SIG-M5 treated with dmso at 0.1 percent for 504 hours (cell line): ENCODE results near the gene RNASE7.
"Not testable (repeated sequence)": the region's sequence is repeated elsewhere in the genome, so short reads cannot be mapped to it uniquely, and the experiment has no call there.

Source experiments
- DNase-seq: peaks from one replicate; lab custom pipeline; 2025; ENCODE audit not compliant: unreplicated experiment; lab: John Stamatoyannopoulos, UW

Gene RNASE7

GRCh38 chr14:21023174-21023573 lies 19.0 kb upstream of the RNASE7 start:
- no peak for DNase-seq

GRCh38 chr14:21023817-21024584 lies 18.2 kb upstream of the RNASE7 start:
- no peak for DNase-seq

GRCh38 chr14:21024585-21025370 lies 17.4 kb upstream of the RNASE7 start, which contains the start of gene NDRG2:
Gene NDRG2 (minus strand): TSS chr14:21025061. CDS start chr14:21023315, 1,746 bp downstream.
- peak; percentile 26 for DNase-seq

- no peak for DNase-seq
Measured at GRCh38 chr14:21025371-21026273, 16.5 kb upstream of the RNASE7 start.

GRCh38 chr14:21026274-21026987 lies 15.7 kb upstream of the RNASE7 start:
- no peak for DNase-seq

- no peak for DNase-seq
Measured at GRCh38 chr14:21026988-21027315, 15.2 kb upstream of the RNASE7 start.

GRCh38 chr14:21029917-21030316 lies 12.2 kb upstream of the RNASE7 start, which contains the start of gene TPPP2:
Gene TPPP2 (plus strand): TSS chr14:21030217. CDS start chr14:21030582, 365 bp downstream.
- no peak for DNase-seq

GRCh38 chr14:21030531-21030930 lies 11.6 kb upstream of the RNASE7 start:
- no peak for DNase-seq

- DNase-seq = no peak
Measured at GRCh38 chr14:21032326-21033132, 9.6 kb upstream of the RNASE7 start.

- no peak for DNase-seq
Measured at GRCh38 chr14:21033133-21033698, 8.9 kb upstream of the RNASE7 start.

GRCh38 chr14:21034707-21035106 lies 7.5 kb upstream of the RNASE7 start, which contains the start of gene RNASE13:
Gene RNASE13 (minus strand): TSS chr14:21034807. CDS start chr14:21034288, 519 bp downstream.
- DNase-seq = no peak

- no peak for DNase-seq
Measured at GRCh38 chr14:21036751-21037150, 5.4 kb upstream of the RNASE7 start.

GRCh38 chr14:21037156-21037555 lies 5.0 kb upstream of the RNASE7 start:
- no peak for DNase-seq

- DNase-seq = no peak
Measured at GRCh38 chr14:21038441-21039422, 3.4 kb upstream of the RNASE7 start.

- peak; percentile 70 for DNase-seq
Measured at GRCh38 chr14:21039585-21040369, 2.4 kb upstream of the RNASE7 start.

- no peak for DNase-seq
Measured at GRCh38 chr14:21040370-21040925, 1.7 kb upstream of the RNASE7 start.

- DNase-seq = not testable (repeated sequence)
Measured at GRCh38 chr14:21040941-21041340, 1.2 kb upstream of the RNASE7 start.
